ENCODE results near the gene FAM124A. TPM values are rescaled to one million over a fixed set of nuclear protein-coding genes. Genes with fewer than 3 reads are reported as not detected.
A peak's percentile ranks its signal among the peaks of the same experiment; 100 is the strongest.

FAM124A gene
- total and polyA plus RNA-seq, 2 experiments from 2014 or later: 37.7 to 109 TPM

- Mint-ChIP-seq H3K36me3 (ENCODE audit: low read depth) (peaks cover 77% of the 10 kb centered on the region), H3K27me3 (ENCODE audit: insufficient read depth, low read depth, poor library complexity) (peaks cover 14% of the 10 kb centered on the region), H3K4me1 (peaks cover 61% of the 10 kb centered on the region), H3K4me3 (no peak overlapping the region), H3K27ac (peak overlapping the region; percentile 67), H3K9me3 (no peaks in the 10 kb centered on the region)
- DNase-seq (ENCODE audit: low spot score): no peak
- Histone ChIP-seq H3K79me2 (replicated peaks; ENCODE audit: insufficient read depth) (peaks cover 49% of the 10 kb centered on the region), H2AFZ (no peak overlapping the region), H3K9me2 (ENCODE audit: insufficient read depth) (peaks cover 5% of the 10 kb centered on the region; the same call in 1 of the 2 replicates), H3K27ac (ENCODE audit: low read depth) (0 out of 2 replicates have a peak overlapping the region, but pooled peaks have one; percentile 64), H4K20me1 (replicated peaks; ENCODE audit: insufficient read depth) (peaks cover 46% of the 10 kb centered on the region), H3K27me3 (ENCODE audit: insufficient read depth) (no peaks in the 10 kb centered on the region), H3K4me2 (peak overlapping the region; percentile 15), H3F3A (replicated peaks; ENCODE audit: low read depth) (0 out of 2 replicates have a peak, but pooled peaks cover 4% of the 10 kb centered on the region), H3K36me3 (ENCODE audit: insufficient read depth) (peaks cover 32% of the 10 kb centered on the region), H3K4me3 (no peak overlapping the region), H3K4me1 (ENCODE audit: insufficient read depth) (peaks cover 24% of the 10 kb centered on the region)
- TF ChIP-seq CREB1 (CRISPR knock-in tag; IDR thresholded peaks at IDR 0.05; ENCODE audit: low read depth) (no peak), ZNF331 (CRISPR knock-in tag; IDR thresholded peaks at IDR 0.05; ENCODE audit: low read depth) (no peak), NANOG (IDR thresholded peaks at IDR 0.05; ENCODE audit: borderline replicate concordance) (no peak), STAT1 (IDR thresholded peaks at IDR 0.05; ENCODE audit: unreplicated experiment) (no peak), JUNB (IDR thresholded peaks at IDR 0.05; ENCODE audit: unreplicated experiment) (no peak), POLR2AphosphoS5 (IDR thresholded peaks at IDR 0.05; ENCODE audit: low read depth) (no peak), EZH2phosphoT487 (IDR thresholded peaks at IDR 0.05; ENCODE audit: unreplicated experiment) (no peak), ZNF114 (CRISPR knock-in tag; IDR thresholded peaks at IDR 0.05) (no peak), EZH2 (IDR thresholded peaks at IDR 0.05; ENCODE audit: low read depth, unreplicated experiment) (no peak), ZNF462 (CRISPR knock-in tag; IDR thresholded peaks at IDR 0.05) (no peak), CTCF (conservative IDR thresholded peaks at IDR 0.05; ENCODE audit: low read depth in 2 of 2) (no peak)
- TF ChIP-seq, protein P1, sequence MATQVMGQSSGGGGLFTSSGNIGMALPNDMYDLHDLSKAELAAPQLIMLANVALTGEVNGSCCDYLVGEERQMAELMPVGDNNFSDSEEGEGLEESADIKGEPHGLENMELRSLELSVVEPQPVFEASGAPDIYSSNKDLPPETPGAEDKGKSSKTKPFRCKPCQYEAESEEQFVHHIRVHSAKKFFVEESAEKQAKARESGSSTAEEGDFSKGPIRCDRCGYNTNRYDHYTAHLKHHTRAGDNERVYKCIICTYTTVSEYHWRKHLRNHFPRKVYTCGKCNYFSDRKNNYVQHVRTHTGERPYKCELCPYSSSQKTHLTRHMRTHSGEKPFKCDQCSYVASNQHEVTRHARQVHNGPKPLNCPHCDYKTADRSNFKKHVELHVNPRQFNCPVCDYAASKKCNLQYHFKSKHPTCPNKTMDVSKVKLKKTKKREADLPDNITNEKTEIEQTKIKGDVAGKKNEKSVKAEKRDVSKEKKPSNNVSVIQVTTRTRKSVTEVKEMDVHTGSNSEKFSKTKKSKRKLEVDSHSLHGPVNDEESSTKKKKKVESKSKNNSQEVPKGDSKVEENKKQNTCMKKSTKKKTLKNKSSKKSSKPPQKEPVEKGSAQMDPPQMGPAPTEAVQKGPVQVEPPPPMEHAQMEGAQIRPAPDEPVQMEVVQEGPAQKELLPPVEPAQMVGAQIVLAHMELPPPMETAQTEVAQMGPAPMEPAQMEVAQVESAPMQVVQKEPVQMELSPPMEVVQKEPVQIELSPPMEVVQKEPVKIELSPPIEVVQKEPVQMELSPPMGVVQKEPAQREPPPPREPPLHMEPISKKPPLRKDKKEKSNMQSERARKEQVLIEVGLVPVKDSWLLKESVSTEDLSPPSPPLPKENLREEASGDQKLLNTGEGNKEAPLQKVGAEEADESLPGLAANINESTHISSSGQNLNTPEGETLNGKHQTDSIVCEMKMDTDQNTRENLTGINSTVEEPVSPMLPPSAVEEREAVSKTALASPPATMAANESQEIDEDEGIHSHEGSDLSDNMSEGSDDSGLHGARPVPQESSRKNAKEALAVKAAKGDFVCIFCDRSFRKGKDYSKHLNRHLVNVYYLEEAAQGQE (IDR thresholded peaks at IDR 0.05; ENCODE audit: unreplicated experiment): no peak
- TF ChIP-seq, protein P2, sequence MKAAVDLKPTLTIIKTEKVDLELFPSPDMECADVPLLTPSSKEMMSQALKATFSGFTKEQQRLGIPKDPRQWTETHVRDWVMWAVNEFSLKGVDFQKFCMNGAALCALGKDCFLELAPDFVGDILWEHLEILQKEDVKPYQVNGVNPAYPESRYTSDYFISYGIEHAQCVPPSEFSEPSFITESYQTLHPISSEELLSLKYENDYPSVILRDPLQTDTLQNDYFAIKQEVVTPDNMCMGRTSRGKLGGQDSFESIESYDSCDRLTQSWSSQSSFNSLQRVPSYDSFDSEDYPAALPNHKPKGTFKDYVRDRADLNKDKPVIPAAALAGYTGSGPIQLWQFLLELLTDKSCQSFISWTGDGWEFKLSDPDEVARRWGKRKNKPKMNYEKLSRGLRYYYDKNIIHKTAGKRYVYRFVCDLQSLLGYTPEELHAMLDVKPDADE (IDR thresholded peaks at IDR 0.05): no peak
- no peak; the same call in 2 of the 3 replicates for ATAC-seq
Measured at GRCh38 chr13:51261610-51262249, 39.5 kb downstream of the FAM124A start.
